Tibial artery (tissue), 4 donors: Measurements from ENCODE around the gene CCDC82.

Experiments
- DNase-seq, 2 donors: peaks; one replicate each; pipeline ENCODE4 v3.0.0-alpha.2; 2019
- H3K27ac ChIP-seq, 2 donors: fragments of 200-600 bp; sonication (generic) in 1 of 2; 1 replicate in 1 of 2; 2 replicates in 1 of 2; pipeline ENCODE4 v1.5.1; 2018 to 2019; ENCODE audit warnings: mild to moderate bottlenecking in 1 of 2
- H3K27me3 ChIP-seq, 2 donors: fragments of 200-600 bp; sonication (generic) in 1 of 2; one replicate each; pipeline versions ENCODE4 v1.5.1 to v1.6.0; 2016 to 2019
- H3K36me3 ChIP-seq, 3 donors: fragments of 200-600 bp; sonication (generic) in 2 of 3; one replicate each; pipeline ENCODE4 v1.5.1; 2016 to 2019; ENCODE audit warnings: mild to moderate bottlenecking in 2 of 3
- H3K4me1 ChIP-seq, 4 donors: fragments of 200-600 bp; sonication (generic) in 2 of 4; 1 replicate in 3 of 4; 2 replicates in 1 of 4; pipeline ENCODE4 v1.5.1; 2016 to 2019
- H3K4me3 ChIP-seq, 2 donors: fragments of 200-600 bp; sonication (generic) in 1 of 2; 1 replicate in 1 of 2; 2 replicates in 1 of 2; pipeline ENCODE4 v1.5.1; 2018 to 2019; ENCODE audit warnings: mild to moderate bottlenecking in 2 of 2
- H3K9me3 ChIP-seq, 3 donors: fragments of 200-600 bp; sonication (generic) in 1 of 3; one replicate each; pipeline ENCODE4 v1.5.1; 2016 to 2019
- CTCF ChIP-seq, 2 experiments: fragments of 200-600 bp in 1 of 2; fragments of 450-650 bp in 1 of 2; IDR thresholded peaks; one replicate each; pipeline ENCODE4 v1.5.1; 2017 to 2019; ENCODE audit warnings: antibody characterized with exemption in 2 of 2, mild to moderate bottlenecking in 1 of 2, moderate library complexity in 1 of 2
- intact Hi-C: fragments of 100-400 bp; cut with DNase I; formaldehyde crosslinking; loops from one replicate; pipeline ENCODE4 v1.15.0; 2023; ENCODE audit warnings: low total_unique reads

The CCDC82 gene

GRCh38 chr11:96391698-96392307 lies 2.1 kb upstream of the CCDC82 start:
- H3K27me3 ChIP-seq: no peaks in the 10 kb centered on the region
- no peak for TF ChIP-seq CTCF (IDR thresholded peaks at IDR 0.05)
- H3K4me1 ChIP-seq: peaks cover 0 to 30% (median 5%) of the 10 kb centered on the region in 4 donors
- H3K27ac ChIP-seq: no peak overlapping the region
- intact Hi-C loops: loop anchor here (10.0 kb wide), 1 partner anchor 547 kb away; no protein-coding TSS in a partner anchor
- no peak for DNase-seq
- no peaks in the 10 kb centered on the region for H3K36me3 ChIP-seq
- no peak overlapping the region for H3K4me3 ChIP-seq
- H3K9me3 ChIP-seq: no peaks in the 10 kb centered on the region

GRCh38 chr11:96390488-96390792 lies 728 bp upstream of the CCDC82 start:
- Histone ChIP-seq H3K4me1 (peaks cover 0 to 30% (median 5%) of the 10 kb centered on the region in 4 donors), H3K4me3 (peak overlapping the region; percentile 77 to 92), H3K9me3 (no peaks in the 10 kb centered on the region), H3K27ac (peak overlapping the region; percentile 80 to 90), H3K27me3 (no peaks in the 10 kb centered on the region), H3K36me3 (no peaks in the 10 kb centered on the region)
- no peak for DNase-seq
- TF ChIP-seq CTCF (IDR thresholded peaks at IDR 0.05): no peak
- intact Hi-C loops: loop anchor here (10.0 kb wide), 1 partner anchor 546 kb away; no protein-coding TSS in a partner anchor

- TF ChIP-seq CTCF (IDR thresholded peaks at IDR 0.05): no peak
- DNase-seq: no peak
- Histone ChIP-seq H3K36me3 (peaks cover 0 to 4% (median 0%) of the 10 kb centered on the region in 3 donors), H3K27me3 (no peaks in the 10 kb centered on the region), H3K4me1 (peaks cover 0 to 30% (median 5%) of the 10 kb centered on the region in 4 donors), H3K27ac (peak overlapping the region; percentile 80 to 90), H3K9me3 (no peaks in the 10 kb centered on the region), H3K4me3 (peak overlapping the region; percentile 77 to 92)
- intact Hi-C loops: no loop called here
Measured at GRCh38 chr11:96388891-96389719, 607 bp downstream of the CCDC82 start.

GRCh38 chr11:96385187-96385586 lies 4.5 kb downstream of the CCDC82 start:
- no peak for DNase-seq
- H3K27me3 ChIP-seq: no peaks in the 10 kb centered on the region
- intact Hi-C loops: no loop called here
- H3K4me3 ChIP-seq: no peak overlapping the region
- H3K36me3 ChIP-seq: peaks cover 6 to 21% (median 19%) of the 10 kb centered on the region in 3 donors
- peaks cover 0 to 15% (median 0%) of the 10 kb centered on the region in 4 donors for H3K4me1 ChIP-seq
- no peak overlapping the region for H3K27ac ChIP-seq
- H3K9me3 ChIP-seq: no peaks in the 10 kb centered on the region
- no peak for TF ChIP-seq CTCF (IDR thresholded peaks at IDR 0.05)

GRCh38 chr11:96384156-96384555 lies 5.6 kb downstream of the CCDC82 start:
- Histone ChIP-seq H3K4me1 (peaks cover 0 to 15% (median 0%) of the 10 kb centered on the region in 4 donors), H3K4me3 (no peak overlapping the region), H3K9me3 (no peaks in the 10 kb centered on the region), H3K27ac (no peak overlapping the region), H3K27me3 (no peaks in the 10 kb centered on the region), H3K36me3 (peaks cover 6 to 21% (median 19%) of the 10 kb centered on the region in 3 donors)
- intact Hi-C loops: no loop called here
- TF ChIP-seq CTCF (IDR thresholded peaks at IDR 0.05): no peak
- DNase-seq: no peak
